Neural progenitor cell (in vitro differentiated cells): Measurements from ENCODE around the gene HLA-DQB1.
"Not testable (repeated sequence)": the region's sequence is repeated elsewhere in the genome, so short reads cannot be mapped to it uniquely, and the experiment has no call there.

ENCODE experiments used
- CTCF ChIP-seq: fragments of 200-600 bp; sonication (generic); IDR thresholded peaks from 2 replicates; pipeline ENCODE4 v1.5.1; 2017; ENCODE audit warnings: antibody characterized with exemption, mild to moderate bottlenecking
- EZH2phosphoT487 ChIP-seq: fragments of 200-600 bp; sonication (generic); IDR thresholded peaks from 2 replicates; pipeline ENCODE4 v1.6.1; 2017; ENCODE audit warnings: antibody characterized with exemption

- not testable (repeated sequence) for TF ChIP-seq CTCF, EZH2phosphoT487
These were observed 24.4 kb downstream of the HLA-DQB1 start for GRCh38 chr6:32641785-32642719.
